GM18505 (cell line): Measurements from ENCODE around the gene ZNF296.

Source experiments
- ATAC-seq: cut with Tn5 transposase; IDR thresholded peaks from one replicate; pipeline ENCODE4 v1.9.1; 2021; ENCODE audit not compliant: unreplicated experiment
- POLR2A ChIP-seq: IDR thresholded peaks from 4 replicates; pipeline ENCODE4 v1.6.1; 2011; ENCODE audit warnings: borderline replicate concordance; ENCODE audit not compliant: insufficient read depth, insufficient read length; ENCODE audit errors: extremely low read depth

Gene ZNF296

GRCh38 chr19:45069056-45069455 is 7.2 kb downstream of the ZNF296 start:
- TF ChIP-seq POLR2A, result no peak
- no peak for ATAC-seq

- TF ChIP-seq POLR2A, result no peak
- no peak for ATAC-seq
These were observed 8.2 kb downstream of the ZNF296 start for GRCh38 chr19:45068041-45068440.

- no peak for ATAC-seq
- no peak for TF ChIP-seq POLR2A
These were observed 9.2 kb downstream of the ZNF296 start for GRCh38 chr19:45066921-45067661.

- no peak for TF ChIP-seq POLR2A
- no peak for ATAC-seq
These were observed 12.2 kb downstream of the ZNF296 start for GRCh38 chr19:45063851-45064801.

- TF ChIP-seq POLR2A, result no peak
- ATAC-seq, result no peak
These were observed 14.3 kb downstream of the ZNF296 start for GRCh38 chr19:45061965-45062364.

- peak; percentile 22 for TF ChIP-seq POLR2A
- ATAC-seq, result no peak
These were observed 16.9 kb downstream of the ZNF296 start for GRCh38 chr19:45059258-45059965.

- no peak for TF ChIP-seq POLR2A
- no peak for ATAC-seq
These were observed 17.6 kb downstream of the ZNF296 start for GRCh38 chr19:45058622-45059159.

GRCh38 chr19:45057444-45057843 is 18.8 kb downstream of the ZNF296 start:
- ATAC-seq, result no peak
- TF ChIP-seq POLR2A, result no peak

GRCh38 chr19:45056831-45057230 is 19.4 kb downstream of the ZNF296 start:
- no peak for TF ChIP-seq POLR2A
- no peak for ATAC-seq

GRCh38 chr19:45051929-45052579 is 24.2 kb downstream of the ZNF296 start:
- ATAC-seq, result peak; percentile 61
- peak; percentile 23 for TF ChIP-seq POLR2A

GRCh38 chr19:45050036-45050435 is 26.2 kb downstream of the ZNF296 start:
- no peak for ATAC-seq
- TF ChIP-seq POLR2A, result no peak

- ATAC-seq, result no peak
- no peak for TF ChIP-seq POLR2A
These were observed 27.1 kb downstream of the ZNF296 start for GRCh38 chr19:45049073-45049736.
